ENCODE results near the gene RAMACL. TPM values are rescaled to one million over a fixed set of nuclear protein-coding genes. Genes with fewer than 3 reads are reported as not detected.

The RAMACL gene
- total RNA-seq, 1 donor from 2014 or later: 1.2 TPM

DNA sequence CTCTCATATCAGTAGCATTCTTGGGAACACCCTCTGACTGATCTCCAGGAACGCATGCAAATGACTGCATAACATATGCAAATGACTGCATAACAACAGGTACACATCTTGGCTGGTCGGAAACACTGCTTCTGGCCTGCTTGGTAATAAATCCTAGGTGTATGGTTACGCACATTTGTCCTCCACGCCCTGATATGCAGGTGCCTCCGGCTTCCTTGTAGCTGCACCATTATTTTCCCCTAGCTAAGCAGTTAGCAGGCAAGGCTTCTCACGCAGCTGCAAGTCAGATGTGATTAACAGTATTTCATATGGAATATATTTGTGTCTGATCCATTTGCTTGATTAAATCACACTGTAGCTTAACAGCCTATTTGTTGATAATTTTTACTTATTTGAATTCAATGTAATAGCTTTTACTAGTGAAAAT lies 34.6 kb upstream of the RAMACL start:
- H3K9ac ChIP-seq (ENCODE audit: low read length): peak overlapping the region; percentile 77
- DNase-seq (ENCODE audit: low read depth) (no peak), FAIRE-seq (no peak)
- H3K4me3 ChIP-seq (ENCODE audit: insufficient read depth, low read depth, low read length): no peak overlapping the region
- no peaks in the 10 kb centered on the region for H3K9me3 ChIP-seq (ENCODE audit: insufficient read depth, low read depth, low read length)
- H3K27ac ChIP-seq (ENCODE audit: low read depth, low read length): peak overlapping the region; percentile 99
- no peak overlapping the region for H3K4me3 Mint-ChIP-seq (ENCODE audit: unreplicated experiment)
- TF ChIP-seq, protein P1, sequence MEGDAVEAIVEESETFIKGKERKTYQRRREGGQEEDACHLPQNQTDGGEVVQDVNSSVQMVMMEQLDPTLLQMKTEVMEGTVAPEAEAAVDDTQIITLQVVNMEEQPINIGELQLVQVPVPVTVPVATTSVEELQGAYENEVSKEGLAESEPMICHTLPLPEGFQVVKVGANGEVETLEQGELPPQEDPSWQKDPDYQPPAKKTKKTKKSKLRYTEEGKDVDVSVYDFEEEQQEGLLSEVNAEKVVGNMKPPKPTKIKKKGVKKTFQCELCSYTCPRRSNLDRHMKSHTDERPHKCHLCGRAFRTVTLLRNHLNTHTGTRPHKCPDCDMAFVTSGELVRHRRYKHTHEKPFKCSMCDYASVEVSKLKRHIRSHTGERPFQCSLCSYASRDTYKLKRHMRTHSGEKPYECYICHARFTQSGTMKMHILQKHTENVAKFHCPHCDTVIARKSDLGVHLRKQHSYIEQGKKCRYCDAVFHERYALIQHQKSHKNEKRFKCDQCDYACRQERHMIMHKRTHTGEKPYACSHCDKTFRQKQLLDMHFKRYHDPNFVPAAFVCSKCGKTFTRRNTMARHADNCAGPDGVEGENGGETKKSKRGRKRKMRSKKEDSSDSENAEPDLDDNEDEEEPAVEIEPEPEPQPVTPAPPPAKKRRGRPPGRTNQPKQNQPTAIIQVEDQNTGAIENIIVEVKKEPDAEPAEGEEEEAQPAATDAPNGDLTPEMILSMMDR (IDR thresholded peaks at IDR 0.05; ENCODE audit: insufficient read depth, low read depth, low read length): no peak
- TF ChIP-seq EZH2 (IDR thresholded peaks at IDR 0.05; ENCODE audit: insufficient read depth, low read length): no peak
- no peaks in the 10 kb centered on the region for H3K36me3 ChIP-seq (ENCODE audit: insufficient read depth, low read length)
- peak overlapping the region; percentile 79 for H3K4me2 ChIP-seq (ENCODE audit: low read length)
- H3K27ac Mint-ChIP-seq (ENCODE audit: unreplicated experiment): peak overlapping the region; percentile 97
- no peak overlapping the region for H2AFZ ChIP-seq (ENCODE audit: low read depth, low read length)
- H3K79me2 ChIP-seq (ENCODE audit: insufficient read depth, low read length): peaks cover 69% of the 10 kb centered on the region
- no peaks in the 10 kb centered on the region for H3K27me3 ChIP-seq (ENCODE audit: insufficient read depth, low read length)
- H3K4me1 Mint-ChIP-seq (ENCODE audit: low read depth, unreplicated experiment): peaks cover 64% of the 10 kb centered on the region
- H3K36me3 Mint-ChIP-seq (ENCODE audit: low read depth, unreplicated experiment): peaks cover 17% of the 10 kb centered on the region
- peaks cover 62% of the 10 kb centered on the region for H3K4me1 ChIP-seq (ENCODE audit: insufficient read depth, low read length)
- no peaks in the 10 kb centered on the region for H4K20me1 ChIP-seq (ENCODE audit: insufficient read depth, low read length)
- peaks cover 3% of the 10 kb centered on the region for H3K9me3 Mint-ChIP-seq (ENCODE audit: unreplicated experiment)
- no peaks in the 10 kb centered on the region for H3K27me3 Mint-ChIP-seq (ENCODE audit: low read depth, unreplicated experiment)

DNA sequence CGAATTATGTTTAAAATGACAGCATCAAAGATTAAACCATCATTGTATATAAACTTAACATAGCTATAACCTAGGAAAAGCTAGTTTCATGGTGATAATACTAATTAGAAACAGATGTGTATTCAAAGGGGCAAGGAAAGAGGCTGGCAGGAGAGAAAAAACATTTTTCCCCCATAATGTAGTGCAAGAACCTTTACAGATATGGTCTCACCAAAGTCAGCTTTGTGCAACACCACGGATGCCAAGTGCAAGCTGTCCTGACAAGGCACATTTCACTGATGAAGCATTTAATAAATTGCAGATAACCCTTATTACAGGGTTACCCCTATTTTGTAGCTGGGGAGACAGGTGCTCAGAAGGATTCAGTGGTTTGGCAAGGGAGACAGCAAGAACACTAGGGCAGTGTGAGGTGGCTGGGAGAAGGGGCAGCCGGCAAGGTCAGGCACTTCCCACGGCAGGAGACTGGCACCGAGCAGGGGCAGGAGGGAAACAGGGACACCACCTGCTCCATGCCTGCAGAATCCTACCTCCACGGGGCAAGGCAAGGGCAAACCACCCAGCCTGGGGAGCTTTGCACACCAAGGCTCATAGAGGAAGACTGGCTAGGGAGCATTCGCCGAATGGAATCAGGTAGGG lies 34.1 kb upstream of the RAMACL start:
- H3K79me2 ChIP-seq (ENCODE audit: insufficient read depth, low read length): peaks cover 69% of the 10 kb centered on the region
- H3K9me3 ChIP-seq (ENCODE audit: insufficient read depth, low read depth, low read length): no peaks in the 10 kb centered on the region
- no peak for DNase-seq (ENCODE audit: low read depth)
- FAIRE-seq: peak; percentile 54
- Mint-ChIP-seq H3K27me3 (ENCODE audit: low read depth, unreplicated experiment) (no peaks in the 10 kb centered on the region), H3K4me1 (ENCODE audit: low read depth, unreplicated experiment) (peaks cover 64% of the 10 kb centered on the region), H3K36me3 (ENCODE audit: low read depth, unreplicated experiment) (peaks cover 17% of the 10 kb centered on the region), H3K27ac (ENCODE audit: unreplicated experiment) (peak overlapping the region; percentile 97), H3K9me3 (ENCODE audit: unreplicated experiment) (peaks cover 3% of the 10 kb centered on the region), H3K4me3 (ENCODE audit: unreplicated experiment) (peak overlapping the region; percentile 54)
- peak overlapping the region; percentile 77 for H3K9ac ChIP-seq (ENCODE audit: low read length)
- H4K20me1 ChIP-seq (ENCODE audit: insufficient read depth, low read length): no peaks in the 10 kb centered on the region
- peaks cover 58% of the 10 kb centered on the region for H3K4me1 ChIP-seq (ENCODE audit: insufficient read depth, low read length)
- H3K36me3 ChIP-seq (ENCODE audit: insufficient read depth, low read length): no peaks in the 10 kb centered on the region
- H3K27me3 ChIP-seq (ENCODE audit: insufficient read depth, low read length): no peaks in the 10 kb centered on the region
- H3K27ac ChIP-seq (ENCODE audit: low read depth, low read length): peak overlapping the region; percentile 99
- no peak overlapping the region for H2AFZ ChIP-seq (ENCODE audit: low read depth, low read length)
- no peak for TF ChIP-seq EZH2 (IDR thresholded peaks at IDR 0.05; ENCODE audit: insufficient read depth, low read length)
- TF ChIP-seq, protein P1 (IDR thresholded peaks at IDR 0.05; ENCODE audit: insufficient read depth, low read depth, low read length): no peak
- peak overlapping the region; percentile 20 for H3K4me3 ChIP-seq (ENCODE audit: insufficient read depth, low read depth, low read length)
- peak overlapping the region; percentile 79 for H3K4me2 ChIP-seq (ENCODE audit: low read length)

- peaks cover 17% of the 10 kb centered on the region for H3K36me3 Mint-ChIP-seq (ENCODE audit: low read depth, unreplicated experiment)
- peaks cover 64% of the 10 kb centered on the region for H3K4me1 ChIP-seq (ENCODE audit: insufficient read depth, low read length)
- H3K27me3 ChIP-seq (ENCODE audit: insufficient read depth, low read length): no peaks in the 10 kb centered on the region
- H4K20me1 ChIP-seq (ENCODE audit: insufficient read depth, low read length): no peaks in the 10 kb centered on the region
- H3K27me3 Mint-ChIP-seq (ENCODE audit: low read depth, unreplicated experiment): no peaks in the 10 kb centered on the region
- H3K4me3 ChIP-seq (ENCODE audit: insufficient read depth, low read depth, low read length): peak overlapping the region; percentile 20
- H3K9me3 ChIP-seq (ENCODE audit: insufficient read depth, low read depth, low read length): no peaks in the 10 kb centered on the region
- H3K27ac Mint-ChIP-seq (ENCODE audit: unreplicated experiment): peak overlapping the region; percentile 97
- peaks cover 72% of the 10 kb centered on the region for H3K79me2 ChIP-seq (ENCODE audit: insufficient read depth, low read length)
- H3K27ac ChIP-seq (ENCODE audit: low read depth, low read length): peak overlapping the region; percentile 99
- H3K4me3 Mint-ChIP-seq (ENCODE audit: unreplicated experiment): peak overlapping the region; percentile 24
- no peak overlapping the region for H2AFZ ChIP-seq (ENCODE audit: low read depth, low read length)
- FAIRE-seq: peak; percentile 91
- peak overlapping the region; percentile 79 for H3K4me2 ChIP-seq (ENCODE audit: low read length)
- H3K9me3 Mint-ChIP-seq (ENCODE audit: unreplicated experiment): peaks cover 3% of the 10 kb centered on the region
- no peak for TF ChIP-seq EZH2 (IDR thresholded peaks at IDR 0.05; ENCODE audit: insufficient read depth, low read length)
- TF ChIP-seq, protein P1 (IDR thresholded peaks at IDR 0.05; ENCODE audit: insufficient read depth, low read depth, low read length): no peak
- H3K4me1 Mint-ChIP-seq (ENCODE audit: low read depth, unreplicated experiment): peaks cover 63% of the 10 kb centered on the region
- H3K9ac ChIP-seq (ENCODE audit: low read length): peak overlapping the region; percentile 85
- peak; percentile 99 for DNase-seq (ENCODE audit: low read depth)
- no peaks in the 10 kb centered on the region for H3K36me3 ChIP-seq (ENCODE audit: insufficient read depth, low read length)
These were observed 33.4 kb upstream of the RAMACL start for GRCh38 chr6:166619912-166620311.

Measured in astrocyte (in vitro differentiated cells and primary cell).